Endothelial cell of coronary artery (primary cell): ENCODE results near the gene FGD5. TPM values are rescaled to one million over a fixed set of nuclear protein-coding genes. Genes with fewer than 3 reads are reported as not detected.

Experiments
- total RNA-seq: library from RNA; depleted of rRNA; stranded (reverse); fragments of >200 nt; gene quantifications from 2 replicates; pipeline ENCODE4 v1.2.3, GENCODE V29; 2014

FGD5 gene
- 77.6 and 82.4 TPM in 2 replicates for total RNA-seq

GRCh38 chr3:14818804-14819500 is at the start of gene FGD5:
TSS of gene FGD5 (plus strand) at chr3:14818962. CDS start at chr3:14819072, 110 bp downstream.

GRCh38 chr3:14947100-14947885 is 128.5 kb downstream of the FGD5 start, which contains the start of gene NR2C2:
TSS of gene NR2C2 (plus strand) at chr3:14947583. CDS start at chr3:15003915, 56,332 bp downstream.

Other genes with a start within 250 kb of the FGD5 start
- 6.6 and 10.6 TPM in 2 replicates for gene CCDC174, start 167.2 kb upstream of the FGD5 start, total RNA-seq
- under 0.01 TPM in 2 replicates for gene C3orf20, start 143.8 kb upstream of the FGD5 start, total RNA-seq
- gene NR2C2, start 128.6 kb downstream of the FGD5 start, total RNA-seq: 17.7 and 25.2 TPM in 2 replicates
- gene MRPS25, start 246.4 kb downstream of the FGD5 start, total RNA-seq: 19.5 and 25.7 TPM in 2 replicates